NCI-H2081 treated with DMSO at 0.1 percent for 48 hours (cell line): ENCODE data around the gene RNF167.

Experiments
- DNase-seq: peaks from one replicate; lab custom pipeline; 2025; lab: John Stamatoyannopoulos, UW

RNF167 gene

GRCh38 chr17:4939796-4940554 is at the start of gene RNF167, which contains the start of gene SLC25A11:
Gene RNF167 (plus strand): TSS chr17:4940268. CDS start chr17:4940910, 642 bp downstream.
Gene SLC25A11 (minus strand): TSS chr17:4940046. CDS start chr17:4939910, 136 bp downstream.
- DNase-seq = peak; percentile 81

DNA sequence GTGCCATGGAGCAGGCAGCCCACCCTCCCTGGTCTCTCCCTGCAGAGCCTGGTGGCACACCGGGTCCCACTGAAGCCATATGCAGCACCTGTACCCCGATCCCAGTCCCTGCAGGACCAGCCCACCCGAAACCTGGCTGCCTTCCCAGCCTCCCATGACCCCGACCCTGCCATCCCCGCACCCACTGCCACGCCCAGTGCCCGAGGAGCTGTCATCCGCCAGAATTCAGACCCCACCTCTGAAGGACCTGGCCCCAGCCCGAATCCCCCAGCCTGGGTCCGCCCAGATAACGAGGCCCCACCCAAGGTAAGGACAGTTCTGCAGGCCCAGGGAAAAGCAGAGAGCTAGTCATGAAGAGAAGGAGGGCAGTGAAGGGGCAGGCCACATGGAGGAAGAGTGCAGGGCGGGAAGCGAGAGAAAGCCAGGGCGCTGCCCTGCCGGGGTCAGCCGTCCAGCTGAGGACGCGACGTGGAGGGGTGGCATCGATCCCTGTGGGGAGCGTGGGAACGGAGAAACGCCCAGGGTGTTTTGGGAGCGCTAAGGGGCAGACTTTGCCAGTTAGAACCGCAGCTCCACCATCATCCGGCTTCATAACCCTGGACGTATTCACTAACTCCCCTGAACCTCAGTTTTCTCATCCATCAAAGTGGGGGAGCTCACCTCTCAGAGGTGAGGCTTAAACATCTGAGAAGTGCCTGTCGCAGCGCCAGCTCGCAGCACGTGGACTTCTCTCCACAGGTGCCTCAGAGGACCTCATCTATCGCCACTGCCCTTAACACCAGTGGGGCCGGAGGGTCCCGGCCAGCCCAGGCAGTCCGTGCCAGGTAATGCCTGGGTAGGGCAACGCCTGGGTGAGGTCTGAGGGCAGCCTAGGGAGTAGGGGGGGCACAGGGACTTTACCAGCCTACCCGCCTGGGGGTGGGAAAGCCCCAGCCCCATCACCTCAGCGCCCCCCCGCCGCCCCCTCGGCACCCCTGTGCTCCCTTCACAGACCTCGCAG is 48.4 kb upstream of the RNF167 start:
- DNase-seq = no peak

DNA sequence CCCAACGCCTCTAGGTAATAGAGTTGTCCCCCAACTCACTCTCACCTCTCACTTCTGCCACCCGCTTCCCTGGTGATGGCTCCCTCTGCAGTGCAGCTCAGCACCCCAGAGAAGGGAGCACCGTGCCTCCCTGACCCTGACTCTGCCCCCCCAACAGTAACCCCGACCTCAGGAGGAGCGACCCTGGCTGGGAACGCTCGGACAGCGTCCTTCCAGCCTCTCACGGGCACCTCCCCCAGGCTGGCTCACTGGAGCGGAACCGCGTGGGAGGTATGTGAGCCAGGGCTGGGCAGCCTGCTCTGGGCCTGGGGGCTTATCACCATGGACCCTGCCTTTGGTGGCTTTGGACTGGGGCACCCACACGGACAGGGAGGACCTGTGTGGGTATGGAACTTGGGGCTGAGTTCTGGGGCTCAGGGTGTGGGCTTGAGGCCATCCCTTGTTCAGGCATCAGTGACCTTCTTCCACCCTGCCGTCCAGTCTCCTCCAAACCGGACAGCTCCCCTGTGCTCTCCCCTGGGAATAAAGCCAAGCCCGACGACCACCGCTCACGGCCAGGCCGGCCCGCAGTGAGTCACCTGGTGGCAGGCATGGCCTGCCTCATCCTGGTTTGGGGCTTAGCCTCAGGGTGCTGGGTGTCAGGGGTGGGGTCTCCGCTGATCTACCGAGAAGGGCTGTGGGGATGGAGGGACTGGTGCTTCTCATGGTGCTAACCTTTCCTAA is 47.4 kb upstream of the RNF167 start:
- no peak for DNase-seq

DNA sequence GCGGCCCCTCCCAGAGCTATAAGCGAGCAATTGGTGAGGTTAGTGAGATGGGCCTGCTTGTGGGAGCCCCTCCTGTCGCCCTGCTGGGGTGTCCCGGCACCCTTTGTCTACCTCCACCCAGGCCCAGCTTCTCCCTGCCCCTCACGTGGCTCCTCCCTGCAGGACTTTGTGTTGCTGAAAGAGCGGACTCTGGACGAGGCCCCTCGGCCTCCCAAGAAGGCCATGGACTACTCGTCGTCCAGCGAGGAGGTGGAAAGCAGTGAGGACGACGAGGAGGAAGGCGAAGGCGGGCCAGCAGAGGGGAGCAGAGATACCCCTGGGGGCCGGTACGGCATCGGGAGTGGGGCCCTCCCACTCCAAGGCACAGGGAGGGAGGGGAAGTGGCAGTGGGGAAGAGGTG is 46.8 kb upstream of the RNF167 start:
- no peak for DNase-seq

DNA sequence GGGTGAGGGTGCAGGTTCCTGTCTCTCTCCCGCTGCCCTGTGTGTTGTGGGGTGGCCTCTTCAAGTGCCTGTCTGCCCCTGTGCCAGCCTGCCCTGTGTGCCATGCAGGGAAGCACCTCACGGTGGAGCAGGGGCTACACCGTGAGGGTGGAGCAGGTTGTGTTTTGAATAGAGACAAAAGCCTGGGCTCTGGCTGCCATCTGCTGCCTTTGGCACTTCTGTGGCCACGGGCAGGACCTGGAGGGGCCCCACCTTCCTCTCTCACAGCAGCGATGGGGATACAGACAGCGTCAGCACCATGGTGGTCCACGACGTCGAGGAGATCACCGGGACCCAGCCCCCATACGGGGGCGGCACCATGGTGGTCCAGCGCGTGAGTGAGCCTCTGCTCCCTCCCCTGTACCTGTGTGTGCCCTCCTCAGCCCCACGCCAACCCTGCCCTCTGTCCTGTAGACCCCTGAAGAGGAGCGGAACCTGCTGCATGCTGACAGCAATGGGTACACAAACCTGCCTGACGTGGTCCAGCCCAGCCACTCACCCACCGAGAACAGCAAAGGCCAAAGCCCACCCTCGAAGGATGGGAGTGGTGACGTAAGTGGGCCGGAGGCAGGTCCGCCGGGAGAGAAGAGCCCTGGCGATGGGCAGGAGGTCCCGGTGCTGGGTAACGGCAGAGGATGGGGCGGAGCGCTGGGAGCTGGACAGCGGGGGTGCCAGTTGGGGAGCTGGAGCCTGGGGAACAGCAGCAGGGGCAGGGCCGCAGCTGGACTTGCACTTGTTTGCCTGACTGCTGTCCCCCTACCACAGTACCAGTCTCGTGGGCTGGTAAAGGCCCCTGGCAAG is 46.1 kb upstream of the RNF167 start:
- DNase-seq = no peak

DNA sequence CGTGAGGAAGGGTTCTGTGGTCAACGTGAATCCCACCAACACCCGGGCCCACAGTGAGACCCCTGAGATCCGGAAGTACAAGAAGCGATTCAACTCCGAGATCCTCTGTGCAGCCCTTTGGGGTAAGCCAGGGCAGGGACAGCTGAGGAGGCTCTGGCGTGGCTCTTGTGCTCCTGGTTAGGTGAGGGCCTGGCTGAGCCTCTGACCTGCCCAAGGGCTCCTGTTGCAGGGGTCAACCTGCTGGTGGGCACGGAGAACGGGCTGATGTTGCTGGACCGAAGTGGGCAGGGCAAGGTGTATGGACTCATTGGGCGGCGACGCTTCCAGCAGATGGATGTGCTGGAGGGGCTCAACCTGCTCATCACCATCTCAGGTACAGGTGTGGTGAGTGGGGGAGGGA is 44.9 kb upstream of the RNF167 start:
- no peak for DNase-seq

- no peak for DNase-seq
These were observed 44.3 kb upstream of the RNF167 start for GRCh38 chr17:4895657-4896331.

DNA sequence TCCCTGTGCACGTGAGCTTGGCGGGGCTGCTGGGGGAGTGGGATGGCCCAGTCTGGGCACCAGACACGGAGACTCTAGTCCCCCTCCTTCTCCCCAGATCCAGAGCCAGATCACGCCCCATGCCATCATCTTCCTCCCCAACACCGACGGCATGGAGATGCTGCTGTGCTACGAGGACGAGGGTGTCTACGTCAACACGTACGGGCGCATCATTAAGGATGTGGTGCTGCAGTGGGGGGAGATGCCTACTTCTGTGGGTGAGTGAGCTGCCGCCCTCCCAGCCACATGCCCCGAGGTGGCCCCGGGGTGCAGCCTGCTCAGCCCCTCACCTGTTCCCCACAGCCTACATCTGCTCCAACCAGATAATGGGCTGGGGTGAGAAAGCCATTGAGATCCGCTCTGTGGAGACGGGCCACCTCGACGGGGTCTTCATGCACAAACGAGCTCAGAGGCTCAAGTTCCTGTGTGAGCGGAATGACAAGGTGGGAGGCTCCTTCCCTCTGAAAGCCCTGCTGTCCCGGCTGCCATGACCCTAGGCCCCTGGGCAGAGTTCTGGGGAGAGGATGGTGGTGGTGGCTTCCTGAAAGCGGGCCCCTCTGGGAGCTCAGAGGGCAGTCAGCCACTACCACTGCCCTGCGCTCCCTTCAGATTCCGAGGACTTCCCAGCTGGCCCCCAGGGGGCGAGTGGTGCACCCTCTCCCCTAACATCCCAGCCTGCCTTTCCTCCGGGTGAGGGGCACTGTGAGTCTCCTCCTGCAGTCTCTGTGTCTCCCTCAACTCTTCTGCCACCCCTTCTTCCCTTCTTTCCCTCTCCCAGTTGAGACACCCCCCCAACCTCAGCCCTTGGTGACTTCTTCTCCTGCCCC is 43.5 kb upstream of the RNF167 start:
- DNase-seq = no peak

GRCh38 chr17:4897198-4897687 is 42.8 kb upstream of the RNF167 start:
- DNase-seq = no peak

DNA sequence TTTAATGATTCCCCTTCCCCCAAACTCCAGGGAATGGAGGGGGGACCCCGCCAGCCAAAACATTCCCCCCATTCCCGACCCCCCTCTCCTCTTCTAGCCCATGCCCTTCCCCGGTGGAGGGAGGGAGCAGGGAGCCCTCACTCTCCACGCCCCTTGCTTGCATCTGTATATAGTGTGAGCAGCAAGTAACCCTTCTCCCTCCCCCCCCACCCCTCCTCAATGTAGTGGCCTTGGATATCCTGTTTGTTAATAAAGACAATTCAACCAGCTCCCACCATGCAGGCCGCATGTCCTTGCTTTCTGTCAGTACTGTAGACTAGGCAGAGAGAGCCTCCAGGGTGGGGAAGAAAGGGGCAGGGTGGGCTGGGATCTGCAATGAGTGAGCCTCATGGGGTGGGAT is 42.3 kb upstream of the RNF167 start:
- DNase-seq = no peak

GRCh38 chr17:4898351-4898750 is 41.7 kb upstream of the RNF167 start:
- DNase-seq = no peak

DNA sequence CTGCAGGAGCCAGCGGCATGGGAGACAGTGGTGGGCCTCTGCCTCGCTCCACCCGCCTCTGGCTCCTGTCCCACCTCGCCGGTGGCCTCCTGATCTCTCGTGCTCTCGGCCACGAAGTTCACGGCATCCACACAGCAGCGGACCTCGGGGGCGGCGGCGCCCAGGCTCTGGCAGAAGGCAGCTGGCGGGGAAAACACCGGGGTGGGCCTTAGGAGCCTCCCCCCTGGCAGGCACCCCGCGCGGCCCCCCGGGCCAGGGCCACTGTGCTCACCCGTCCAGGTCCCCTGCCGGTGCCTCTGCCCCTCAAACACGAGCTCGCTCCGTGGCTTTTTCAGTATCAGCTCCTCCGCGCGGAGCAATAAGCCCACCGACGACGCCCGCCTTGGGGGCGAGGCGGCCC is 41.1 kb upstream of the RNF167 start:
- no peak for DNase-seq

DNA sequence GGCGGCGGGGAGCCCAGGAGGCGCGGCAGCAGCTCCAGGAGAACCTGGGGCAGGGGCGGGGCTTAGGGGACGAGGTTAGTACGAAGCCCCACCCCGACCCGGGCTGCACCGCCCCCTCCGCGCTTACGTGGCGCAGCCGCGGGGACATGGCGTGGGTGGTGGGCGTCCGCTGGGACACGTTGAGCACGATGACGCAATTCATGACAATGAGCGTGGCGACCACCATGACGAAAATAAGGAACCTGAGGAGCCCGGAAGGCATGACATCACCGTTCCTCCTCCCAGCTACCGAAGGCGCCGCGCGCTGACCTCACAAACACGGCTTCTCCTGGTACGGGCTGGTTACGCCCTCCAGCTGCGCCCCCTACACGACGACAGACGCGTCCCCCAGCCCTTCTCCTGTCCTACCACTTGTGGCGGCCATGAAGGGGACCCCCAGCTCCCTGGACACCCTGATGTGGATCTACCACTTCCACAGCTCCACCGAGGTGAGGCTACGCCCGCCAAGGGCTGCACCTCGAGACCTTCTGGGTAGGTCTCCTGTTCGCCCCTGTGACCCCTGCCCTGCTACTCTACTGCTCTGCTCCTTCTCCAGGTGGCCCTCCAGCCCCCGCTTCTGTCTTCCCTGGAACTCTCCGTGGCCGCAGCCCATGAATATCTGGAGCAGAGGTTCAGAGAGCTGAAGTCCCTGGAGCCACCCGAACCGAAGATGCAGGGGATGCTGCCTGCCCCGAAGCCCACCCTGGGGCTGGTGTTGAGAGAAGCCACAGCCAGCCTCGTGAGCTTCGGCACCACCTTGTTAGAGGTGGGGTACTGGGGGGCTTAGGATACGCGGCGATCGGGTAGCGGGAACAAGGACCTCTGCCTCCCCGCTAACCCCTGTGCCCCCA is 40.5 kb upstream of the RNF167 start, which contains the start of gene C17orf107:
Gene C17orf107 (plus strand): TSS at position 196 of the 890 bp plus-strand sequence. CDS start 227 bp downstream, at position 423.
- no peak for DNase-seq

DNA sequence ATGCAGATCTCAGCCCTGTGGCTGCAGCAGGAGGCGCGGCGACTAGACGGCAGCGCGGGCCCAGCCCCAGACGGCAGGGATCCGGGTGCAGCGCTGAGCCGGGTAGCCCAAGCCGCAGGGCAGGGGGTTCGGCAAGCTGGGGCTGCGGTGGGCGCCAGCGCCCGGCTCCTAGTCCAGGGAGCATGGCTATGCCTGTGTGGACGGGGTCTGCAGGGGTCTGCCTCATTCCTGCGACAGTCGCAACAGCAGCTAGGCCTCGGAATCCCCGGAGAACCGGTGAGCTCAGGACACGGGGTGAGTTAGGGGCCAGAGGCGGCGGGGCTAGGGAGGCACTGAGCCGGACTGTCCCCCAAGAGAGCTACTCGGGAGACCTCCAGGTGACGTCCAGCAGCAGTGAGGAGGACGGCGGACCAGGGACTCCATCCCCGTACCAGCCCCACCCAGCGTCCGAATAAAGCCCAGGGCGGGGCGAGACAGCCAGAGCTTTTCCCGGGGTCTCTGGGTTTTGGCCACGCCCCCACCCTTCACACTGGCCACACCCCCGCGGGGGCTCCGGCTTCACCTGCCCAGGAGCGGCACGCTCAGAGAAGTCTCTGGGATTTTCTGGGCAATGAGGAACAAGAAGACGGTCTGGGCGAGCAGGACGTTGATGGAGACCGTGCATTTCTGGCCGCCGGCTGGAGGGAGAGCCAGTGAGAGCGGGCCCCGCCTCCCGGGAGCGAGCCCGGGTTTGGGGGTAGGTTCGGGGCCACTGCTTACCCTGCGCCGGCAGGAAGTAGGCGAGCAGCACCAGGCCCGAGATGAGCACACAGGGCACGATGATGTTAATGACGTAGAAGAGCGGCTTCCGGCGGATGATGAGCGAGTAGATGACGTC is 39.6 kb upstream of the RNF167 start:
- DNase-seq = no peak

DNA sequence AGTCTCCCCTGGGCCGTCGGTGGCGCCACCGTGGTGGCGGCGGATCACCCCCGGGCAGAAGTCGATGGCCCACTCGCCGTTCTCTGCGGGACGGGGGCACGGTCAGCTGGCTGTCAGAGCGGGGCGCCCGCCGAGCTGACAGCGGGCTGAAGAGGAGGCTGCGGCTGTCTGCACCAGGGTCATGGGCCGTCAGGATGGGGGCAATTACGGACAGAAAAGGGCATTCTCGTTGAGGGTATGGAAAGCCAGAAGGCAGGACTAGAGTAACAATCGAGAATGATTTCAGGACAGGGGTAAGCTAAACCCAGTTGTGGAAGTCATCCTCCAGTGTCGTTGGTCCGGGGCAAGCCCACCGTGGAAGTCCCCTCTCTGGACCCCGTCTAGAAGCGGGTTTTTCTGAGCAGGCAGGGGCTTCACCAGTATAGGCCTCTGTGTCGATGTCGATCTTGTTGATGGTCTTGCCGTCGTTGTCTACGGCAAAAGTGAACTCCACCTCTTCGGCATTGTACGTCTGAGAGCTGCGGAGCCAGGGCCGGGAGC is 38.9 kb upstream of the RNF167 start:
- no peak for DNase-seq

GRCh38 chr17:4901648-4902344 is 38.3 kb upstream of the RNF167 start:
- no peak for DNase-seq
